ENCODE measurements around the gene P2RX5. TPM values are rescaled to one million over a fixed set of nuclear protein-coding genes. Genes with fewer than 3 reads are reported as not detected.
"Not testable (repeated sequence)": the region's sequence is repeated elsewhere in the genome, so short reads cannot be mapped to it uniquely, and the experiment has no call there.

Gene P2RX5
- total RNA-seq, 1 donor from 2014 or later: 6.6 TPM

DNA sequence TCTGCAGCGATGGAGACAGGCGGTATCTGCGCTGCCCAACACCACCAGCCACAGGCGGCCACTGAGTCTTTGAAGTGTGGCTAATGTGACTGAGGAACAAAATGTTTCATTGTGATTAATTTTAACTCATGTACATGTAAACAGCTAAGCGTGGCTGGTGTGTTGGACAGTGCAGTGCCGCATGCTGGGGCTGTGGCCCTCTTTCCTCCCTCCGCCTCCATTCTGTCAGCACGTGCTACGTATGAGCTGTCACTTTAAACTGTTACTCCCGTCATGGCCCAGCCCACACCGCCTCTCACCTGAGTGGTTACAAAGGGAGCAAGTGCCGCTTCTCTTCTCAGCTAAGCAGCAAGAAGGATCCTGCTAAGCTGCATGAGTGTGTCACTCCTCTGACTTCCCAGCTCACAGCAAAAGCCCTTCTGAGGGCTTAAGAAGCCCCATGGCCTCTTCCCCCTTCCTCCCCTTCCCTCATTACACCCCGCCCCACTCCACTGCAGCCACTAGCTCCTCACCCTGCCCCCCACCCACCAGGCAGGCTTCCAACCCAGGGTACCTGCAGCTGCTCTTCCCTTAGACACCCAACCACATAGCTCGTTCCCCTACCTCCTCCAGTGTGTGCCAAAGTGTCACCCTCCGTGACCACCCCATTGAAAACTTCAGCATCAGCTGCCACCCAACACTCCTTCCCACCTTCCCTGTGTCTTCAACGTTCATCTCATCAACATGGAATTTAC is 42.8 kb upstream of the P2RX5 start:
- Mint-ChIP-seq H3K4me3 (ENCODE audit: unreplicated experiment) (no peak overlapping the region), H3K9me3 (ENCODE audit: unreplicated experiment) (peaks cover 4% of the 10 kb centered on the region), H3K4me1 (ENCODE audit: low read depth, unreplicated experiment) (peaks cover 3% of the 10 kb centered on the region), H3K27ac (ENCODE audit: unreplicated experiment) (no peak overlapping the region), H3K27me3 (ENCODE audit: unreplicated experiment) (no peaks in the 10 kb centered on the region), H3K36me3 (ENCODE audit: unreplicated experiment) (no peaks in the 10 kb centered on the region)
- TF ChIP-seq, protein P1, sequence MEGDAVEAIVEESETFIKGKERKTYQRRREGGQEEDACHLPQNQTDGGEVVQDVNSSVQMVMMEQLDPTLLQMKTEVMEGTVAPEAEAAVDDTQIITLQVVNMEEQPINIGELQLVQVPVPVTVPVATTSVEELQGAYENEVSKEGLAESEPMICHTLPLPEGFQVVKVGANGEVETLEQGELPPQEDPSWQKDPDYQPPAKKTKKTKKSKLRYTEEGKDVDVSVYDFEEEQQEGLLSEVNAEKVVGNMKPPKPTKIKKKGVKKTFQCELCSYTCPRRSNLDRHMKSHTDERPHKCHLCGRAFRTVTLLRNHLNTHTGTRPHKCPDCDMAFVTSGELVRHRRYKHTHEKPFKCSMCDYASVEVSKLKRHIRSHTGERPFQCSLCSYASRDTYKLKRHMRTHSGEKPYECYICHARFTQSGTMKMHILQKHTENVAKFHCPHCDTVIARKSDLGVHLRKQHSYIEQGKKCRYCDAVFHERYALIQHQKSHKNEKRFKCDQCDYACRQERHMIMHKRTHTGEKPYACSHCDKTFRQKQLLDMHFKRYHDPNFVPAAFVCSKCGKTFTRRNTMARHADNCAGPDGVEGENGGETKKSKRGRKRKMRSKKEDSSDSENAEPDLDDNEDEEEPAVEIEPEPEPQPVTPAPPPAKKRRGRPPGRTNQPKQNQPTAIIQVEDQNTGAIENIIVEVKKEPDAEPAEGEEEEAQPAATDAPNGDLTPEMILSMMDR (IDR thresholded peaks at IDR 0.05; ENCODE audit: partially characterized antibody, unreplicated experiment): no peak
- no peak for DNase-seq

DNA sequence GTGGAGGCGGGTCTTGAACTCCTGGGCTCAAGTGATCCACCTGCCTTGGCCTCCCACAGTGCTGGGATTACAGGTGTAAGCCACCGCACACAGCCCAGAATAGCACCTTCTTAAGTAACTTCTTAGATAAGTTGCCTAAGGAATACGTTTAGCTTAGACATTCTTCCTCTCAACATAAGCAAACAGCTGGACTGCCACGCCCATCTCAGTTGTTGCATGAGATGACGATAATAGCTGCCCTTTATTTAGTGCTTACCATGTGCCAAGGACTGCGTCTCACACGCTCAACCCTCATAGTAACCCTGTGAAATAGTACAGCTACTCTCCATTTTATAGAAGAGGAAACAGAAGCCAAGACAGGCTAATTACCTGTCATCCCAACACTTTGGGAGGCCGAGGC is 39.6 kb upstream of the P2RX5 start:
- Mint-ChIP-seq H3K9me3 (ENCODE audit: unreplicated experiment) (peaks cover 4% of the 10 kb centered on the region), H3K36me3 (ENCODE audit: unreplicated experiment) (no peaks in the 10 kb centered on the region), H3K27ac (ENCODE audit: unreplicated experiment) (no peak overlapping the region), H3K4me3 (ENCODE audit: unreplicated experiment) (no peak overlapping the region), H3K27me3 (ENCODE audit: unreplicated experiment) (no peaks in the 10 kb centered on the region), H3K4me1 (ENCODE audit: low read depth, unreplicated experiment) (peaks cover 3% of the 10 kb centered on the region)
- TF ChIP-seq, protein P1 (IDR thresholded peaks at IDR 0.05; ENCODE audit: partially characterized antibody, unreplicated experiment): no peak
- DNase-seq: no peak

DNA sequence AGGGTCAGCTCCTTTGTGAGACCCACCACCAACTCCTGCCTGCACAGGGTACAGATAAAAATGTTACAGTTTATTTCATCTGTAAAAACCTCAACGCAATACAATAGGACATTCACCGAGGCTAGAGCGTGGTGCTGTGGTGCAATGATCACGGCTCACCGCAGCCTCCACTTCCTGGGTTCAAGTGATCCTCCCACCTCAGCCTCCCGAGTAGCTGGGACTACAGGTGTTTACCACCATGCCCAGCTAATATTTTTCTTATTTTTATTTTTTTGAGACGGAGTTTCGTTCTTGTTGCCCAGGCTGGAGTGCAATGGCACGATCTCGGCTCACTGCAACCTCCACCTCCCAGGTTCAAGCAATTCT is 38.9 kb upstream of the P2RX5 start:
- not testable (repeated sequence) for H3K9me3 Mint-ChIP-seq (ENCODE audit: unreplicated experiment); H3K27me3 Mint-ChIP-seq (ENCODE audit: unreplicated experiment); H3K4me1 Mint-ChIP-seq (ENCODE audit: low read depth, unreplicated experiment); H3K4me3 Mint-ChIP-seq (ENCODE audit: unreplicated experiment); H3K27ac Mint-ChIP-seq (ENCODE audit: unreplicated experiment); H3K36me3 Mint-ChIP-seq (ENCODE audit: unreplicated experiment); DNase-seq

DNA sequence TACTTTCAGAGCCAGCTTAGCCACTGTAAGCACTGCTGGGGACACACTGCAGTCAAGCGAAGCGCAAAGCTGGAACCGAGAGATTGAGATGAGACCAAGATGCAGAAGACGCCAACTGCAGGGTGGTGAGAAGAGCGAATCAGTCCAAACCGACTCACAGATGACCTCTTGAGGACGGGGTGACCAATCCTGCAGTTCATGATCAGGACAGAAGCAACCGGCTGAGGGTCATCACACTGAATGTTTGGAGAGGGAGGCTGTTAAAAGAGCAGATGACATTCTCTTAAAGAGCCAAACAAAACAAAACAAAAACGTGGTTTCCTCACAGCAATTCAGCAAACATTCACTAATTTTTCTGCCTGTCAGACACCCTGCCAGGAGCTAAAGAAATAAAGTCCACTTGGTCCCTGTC is 36.3 kb upstream of the P2RX5 start:
- no peaks in the 10 kb centered on the region for H3K27me3 Mint-ChIP-seq (ENCODE audit: unreplicated experiment)
- no peak for DNase-seq
- H3K4me1 Mint-ChIP-seq (ENCODE audit: low read depth, unreplicated experiment): peaks cover 3% of the 10 kb centered on the region
- no peak overlapping the region for H3K27ac Mint-ChIP-seq (ENCODE audit: unreplicated experiment)
- no peak overlapping the region for H3K4me3 Mint-ChIP-seq (ENCODE audit: unreplicated experiment)
- TF ChIP-seq, protein P1 (IDR thresholded peaks at IDR 0.05; ENCODE audit: partially characterized antibody, unreplicated experiment): no peak
- peaks cover 2% of the 10 kb centered on the region for H3K9me3 Mint-ChIP-seq (ENCODE audit: unreplicated experiment)
- no peaks in the 10 kb centered on the region for H3K36me3 Mint-ChIP-seq (ENCODE audit: unreplicated experiment)

DNA sequence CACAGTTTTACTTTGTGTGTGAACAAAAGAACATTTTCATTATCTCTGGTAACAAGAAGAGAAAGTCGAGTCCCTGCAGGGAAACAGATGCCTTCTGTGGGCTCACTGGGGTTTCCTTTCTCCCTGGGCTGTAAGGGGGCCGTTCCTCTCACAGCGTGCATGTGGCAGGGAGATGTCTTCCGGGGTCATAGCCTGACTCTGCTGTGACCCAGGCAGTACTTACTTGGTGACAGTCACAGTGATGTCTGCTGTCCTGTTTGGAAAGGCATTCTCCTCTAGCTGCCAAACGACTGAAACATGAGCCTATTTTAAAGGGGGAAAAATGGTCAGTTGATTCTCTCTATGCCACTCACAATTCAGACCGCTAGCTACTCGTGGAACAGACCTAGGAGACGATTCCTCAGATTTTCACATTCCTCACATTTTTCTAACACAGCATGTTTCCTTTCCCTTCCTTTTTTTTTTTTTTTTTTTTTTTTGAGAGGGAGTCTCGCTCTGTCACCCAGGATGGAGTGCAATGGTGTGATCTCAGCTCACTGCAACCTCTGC is 35.0 kb upstream of the P2RX5 start:
- no peak overlapping the region for H3K27ac Mint-ChIP-seq (ENCODE audit: unreplicated experiment)
- DNase-seq: no peak
- TF ChIP-seq, protein P1 (IDR thresholded peaks at IDR 0.05; ENCODE audit: partially characterized antibody, unreplicated experiment): no peak

More for the DNA sequence above, 35.0 kb upstream of the P2RX5 start:
- Mint-ChIP-seq H3K4me1 (ENCODE audit: low read depth, unreplicated experiment) (peaks cover 3% of the 10 kb centered on the region), H3K36me3 (ENCODE audit: unreplicated experiment) (no peaks in the 10 kb centered on the region), H3K9me3 (ENCODE audit: unreplicated experiment) (peaks cover 2% of the 10 kb centered on the region), H3K27me3 (ENCODE audit: unreplicated experiment) (no peaks in the 10 kb centered on the region), H3K4me3 (ENCODE audit: unreplicated experiment) (no peak overlapping the region)

All from glutamatergic neuron (in vitro differentiated cells).